Endodermal cell (in vitro differentiated cells): Measurements from ENCODE around the gene TAPT1. TPM values are rescaled to one million over a fixed set of nuclear protein-coding genes. Genes with fewer than 3 reads are reported as not detected.

ENCODE experiments used
- DNase-seq: peaks from one replicate; pipeline ENCODE4 v3.0.0-alpha.2; 2017
- H3K27ac ChIP-seq: 2 replicates; pipeline ENCODE4 v1.5.1; 2013; ENCODE audit warnings: mild to moderate bottlenecking, low read depth, low read length, moderate library complexity
- H3K27me3 ChIP-seq: 2 replicates; pipeline ENCODE4 v1.6.1; 2013; ENCODE audit warnings: mild to moderate bottlenecking, low read length, moderate library complexity; ENCODE audit not compliant: insufficient read depth, control insufficient read depth, poor library complexity, severe bottlenecking
- H3K36me3 ChIP-seq: 2 replicates; pipeline ENCODE4 v1.7.0; 2013; ENCODE audit warnings: mild to moderate bottlenecking, low read length, moderate library complexity; ENCODE audit not compliant: control insufficient read depth, insufficient read depth
- H3K4me1 ChIP-seq: one replicate; pipeline ENCODE4 v1.7.0; 2013; ENCODE audit warnings: low read length; ENCODE audit not compliant: control insufficient read depth, insufficient read depth
- H3K4me3 ChIP-seq: 2 replicates; pipeline ENCODE4 v1.5.1; 2013; ENCODE audit warnings: mild to moderate bottlenecking, low read length, moderate library complexity
- H3K9ac ChIP-seq: 2 replicates; pipeline ENCODE4 v1.6.1; 2013; ENCODE audit warnings: mild to moderate bottlenecking, low read length, moderate library complexity; ENCODE audit not compliant: poor library complexity, severe bottlenecking; ENCODE audit errors: extremely low read depth
- H3K9me3 ChIP-seq: 2 replicates; pipeline ENCODE4 v1.6.1; 2013; ENCODE audit warnings: mild to moderate bottlenecking, low read length, moderate library complexity; ENCODE audit not compliant: control insufficient read depth
- H3K27ac Mint-ChIP-seq: 2 replicates; pipeline ENCODE4 v1.8.0; 2020; ENCODE audit warnings: mixed read lengths
- H3K27me3 Mint-ChIP-seq: 2 replicates; pipeline ENCODE4 v1.8.0; 2021; ENCODE audit warnings: mild to moderate bottlenecking, mixed read lengths; ENCODE audit not compliant: insufficient read depth
- H3K36me3 Mint-ChIP-seq: 2 replicates; pipeline ENCODE4 v1.8.0; 2020; ENCODE audit warnings: low read depth, mixed read lengths
- H3K4me1 Mint-ChIP-seq: 2 replicates; pipeline ENCODE4 v1.8.0; 2020; ENCODE audit warnings: mixed read lengths
- H3K4me3 Mint-ChIP-seq: 2 replicates; pipeline ENCODE4 v1.8.0; 2020; ENCODE audit warnings: mild to moderate bottlenecking, moderate library complexity, mixed read lengths
- H3K9me3 Mint-ChIP-seq: 2 replicates; pipeline ENCODE4 v1.8.0; 2020; ENCODE audit warnings: mild to moderate bottlenecking, mixed read lengths
- CTCF ChIP-seq: fragments of 200-600 bp; sonication (generic); conservative IDR thresholded peaks from 2 replicates; pipeline ENCODE4 v1.5.0; 2021; ENCODE audit warnings: antibody characterized with exemption, mild to moderate bottlenecking
- WGBS, 2 experiments: methylation state at CpG; one replicate each; pipeline versions ENCODE4 v1.1.5 to v1.1.7; 2013; ENCODE audit warnings: missing lambda C conversion rate in 2 of 2, mixed read lengths in 1 of 2; ENCODE audit not compliant: insufficient coverage in 1 of 2, insufficient read length in 1 of 2; 5-methylcytosine and 5-hydroxymethylcytosine counted together
- long read RNA-seq, 4 experiments: library from polyadenylated mRNA in 2 of 4; library from RNA in 1 of 4; library from capped mRNA in 1 of 4; stranded (forward) in 3 of 4; unstranded in 1 of 4; transcript quantifications; one replicate each; pipeline ENCODE4 v2.0.0, GENCODE V29; 2020 to 2021; ENCODE audit warnings: inconsistent platforms in 1 of 4
- polyA plus RNA-seq, 2 experiments: library from polyadenylated mRNA; stranded (reverse); fragments of 50-300 nt; gene quantifications; one replicate each; pipeline ENCODE4 v1.2.3, GENCODE V29; 2013
- total RNA-seq, 2 donors: library from RNA; stranded (reverse); fragmentation: NEBNext Ultra II Directional in 1 of 2; extraction: Animal tissue kit (Norgen Biotek cat#: 25700) in 1 of 2; gene quantifications; 2 replicates in 1 of 2; 3 replicates in 1 of 2; pipeline ENCODE4 v1.2.1, GENCODE V29; 2021

The TAPT1 gene
- 10 to 100 TPM; 19.8 to 22.6 TPM for total RNA-seq
- 19.8 TPM for polyA plus RNA-seq (2013, experiment 1 of 2)
- 21.2 TPM for polyA plus RNA-seq (2013, experiment 2 of 2)
- long read RNA-seq, experiment 1, partial matches to known transcripts, result 0 of 5 reads
- long read RNA-seq, experiment 1, other reads (novel, unspliced or antisense), result 4 of 5 reads
- long read RNA-seq, experiment 2, full-length matches to known transcripts, result 10 of 20 reads
- long read RNA-seq, experiment 2, partial matches to known transcripts, result 1 of 20 reads
- long read RNA-seq, experiment 2, other reads (novel, unspliced or antisense), result 9 of 20 reads
- long read RNA-seq, experiment 3, partial matches to known transcripts, result 0 of 6 reads
- long read RNA-seq, experiment 3, other reads (novel, unspliced or antisense), result 4 of 6 reads
- long read RNA-seq, experiment 4, partial matches to known transcripts, result 1 of 5 reads
- long read RNA-seq, experiment 4, other reads (novel, unspliced or antisense), result 4 of 5 reads

- H3K36me3 Mint-ChIP-seq, result no peaks in the 10 kb centered on the region
- peak within 1 kb of the TSS; percentile 65 for H3K27ac ChIP-seq
- H3K9ac ChIP-seq, result peak within 1 kb of the TSS; percentile 54
- peaks cover 30% of the 10 kb centered on the region for H3K4me1 Mint-ChIP-seq
- peak within 1 kb of the TSS; percentile 90 for H3K4me3 ChIP-seq
- H3K27me3 Mint-ChIP-seq, result peaks cover 2% of the 10 kb centered on the region
- no peak for TF ChIP-seq CTCF
- no peaks in the 10 kb centered on the region for H3K36me3 ChIP-seq
- 0% methylated on average over 6 to 143 of the region's 143 CpGs for WGBS, 2 experiments
- DNase-seq, result peak; percentile 90
- peaks cover 3% of the 10 kb centered on the region for H3K4me1 ChIP-seq
- no peaks in the 10 kb centered on the region for H3K9me3 Mint-ChIP-seq
- H3K27ac Mint-ChIP-seq, result peak within 1 kb of the TSS; percentile 98
- H3K27me3 ChIP-seq, result no peaks in the 10 kb centered on the region
- peak within 1 kb of the TSS; percentile 89 for H3K4me3 Mint-ChIP-seq
- no peaks in the 10 kb centered on the region for H3K9me3 ChIP-seq
Measured at GRCh38 chr4:16225863-16226815, at the start of gene TAPT1. Gene TAPT1 (minus strand): TSS chr4:16226471. CDS start chr4:16226457, 14 bp downstream.

- 93% methylated on average over 4 of the region's 4 CpGs; no CpG with 5 or more reads in 1 of the 2 experiments for WGBS, 2 experiments
- H3K9me3 Mint-ChIP-seq, result peaks cover 11% of the 10 kb centered on the region
- DNase-seq, result no peak
- Histone ChIP-seq H3K4me3 (no peak overlapping the region), H3K27me3 (no peaks in the 10 kb centered on the region), H3K27ac (no peak overlapping the region), H3K9ac (no peak overlapping the region), H3K36me3 (no peaks in the 10 kb centered on the region), H3K4me1 (no peaks in the 10 kb centered on the region), H3K9me3 (peaks cover 6% of the 10 kb centered on the region)
- peaks cover 2% of the 10 kb centered on the region for H3K4me1 Mint-ChIP-seq
- no peak overlapping the region for H3K27ac Mint-ChIP-seq
- H3K27me3 Mint-ChIP-seq, result no peaks in the 10 kb centered on the region
- no peak overlapping the region for H3K4me3 Mint-ChIP-seq
- peaks cover 9% of the 10 kb centered on the region for H3K36me3 Mint-ChIP-seq
- no peak for TF ChIP-seq CTCF
Measured at GRCh38 chr4:16271411-16271810, 45.1 kb upstream of the TAPT1 start.
